ENCODE data around the gene INPP5A.

- no peak for TF ChIP-seq CTCF (IDR thresholded peaks at IDR 0.05)
- TF ChIP-seq EP300 (IDR thresholded peaks at IDR 0.05; ENCODE audit: low read depth): no peak
Measured at GRCh38 chr10:132764108-132764507, 226.5 kb downstream of the INPP5A start.

All from transverse colon (tissue), 3 donors.